ENCODE results near the gene GPR4. TPM values are rescaled to one million over a fixed set of nuclear protein-coding genes. Genes with fewer than 3 reads are reported as not detected.
A peak's percentile ranks its signal among the peaks of the same experiment; 100 is the strongest.

The GPR4 gene
- total and polyA plus RNA-seq, 2 experiments from 2014 or later: 0.10 TPM; not detected in 1

- Histone ChIP-seq H3K4me3 (peak within 1 kb of the TSS; percentile 58), H3K36me3 (replicated peaks; ENCODE audit: insufficient read depth, low read depth) (no peaks in the 10 kb centered on the region), H3K27me3 (no peaks in the 10 kb centered on the region), H3K9me3 (ENCODE audit: low read depth) (no peaks in the 10 kb centered on the region), H3K4me2 (peak within 1 kb of the TSS; percentile 86), H3K4me1 (ENCODE audit: insufficient read depth) (peaks cover 9% of the 10 kb centered on the region), H3K79me2 (peaks cover 36% of the 10 kb centered on the region), H3K9me2 (replicated peaks; ENCODE audit: insufficient read depth) (no peaks in the 10 kb centered on the region), H4K20me1 (ENCODE audit: insufficient read depth, poor library complexity, severe bottlenecking) (no peaks in the 10 kb centered on the region), H2AFZ (peak within 1 kb of the TSS; percentile 60), H3K27ac (peak within 1 kb of the TSS; percentile 96)
- DNase-seq (ENCODE audit: low spot score): peak; percentile 100
- WGBS (ENCODE audit: low lambda C conversion rate, missing lambda C conversion rate): under 1% methylated on average over 55 of the region's 63 CpGs
- TF ChIP-seq CTCF (IDR thresholded peaks at IDR 0.05; ENCODE audit: poor library complexity) (peak; percentile 36), EZH2phosphoT487 (IDR thresholded peaks at IDR 0.05; ENCODE audit: low read depth, severe bottlenecking, unreplicated experiment) (no peak)
Observed at GRCh38 chr19:45584332-45585157, 17.5 kb downstream of the GPR4 start, which contains the start of gene OPA3. Gene OPA3 (minus strand): TSS chr19:45584802. CDS start chr19:45584764, 38 bp downstream.

GRCh38 chr19:45581576-45581975 is 20.4 kb downstream of the GPR4 start:
- DNase-seq (ENCODE audit: low spot score): no peak
- 89% methylated on average over 7 of the region's 7 CpGs for WGBS (ENCODE audit: low lambda C conversion rate, missing lambda C conversion rate)
- Histone ChIP-seq H3K9me2 (replicated peaks; ENCODE audit: insufficient read depth) (no peaks in the 10 kb centered on the region), H3K4me3 (no peak overlapping the region), H3K36me3 (replicated peaks; ENCODE audit: insufficient read depth, low read depth) (no peaks in the 10 kb centered on the region), H3K27ac (no peak overlapping the region), H2AFZ (no peak overlapping the region), H3K9me3 (ENCODE audit: low read depth) (no peaks in the 10 kb centered on the region), H3K4me1 (ENCODE audit: insufficient read depth) (peaks cover 22% of the 10 kb centered on the region), H3K27me3 (no peaks in the 10 kb centered on the region), H3K4me2 (no peak overlapping the region), H3K79me2 (peaks cover 45% of the 10 kb centered on the region), H4K20me1 (ENCODE audit: insufficient read depth, poor library complexity, severe bottlenecking) (no peaks in the 10 kb centered on the region)
- TF ChIP-seq EZH2phosphoT487 (IDR thresholded peaks at IDR 0.05; ENCODE audit: low read depth, severe bottlenecking, unreplicated experiment) (no peak), EZH2 (IDR thresholded peaks at IDR 0.05; ENCODE audit: borderline replicate concordance) (no peak), CTCF (IDR thresholded peaks at IDR 0.05; ENCODE audit: poor library complexity) (no peak)

GRCh38 chr19:45578861-45579260 is 23.2 kb downstream of the GPR4 start:
- TF ChIP-seq CTCF (IDR thresholded peaks at IDR 0.05; ENCODE audit: poor library complexity): no peak
- no peak for TF ChIP-seq EZH2phosphoT487 (IDR thresholded peaks at IDR 0.05; ENCODE audit: low read depth, severe bottlenecking, unreplicated experiment)
- TF ChIP-seq EZH2 (IDR thresholded peaks at IDR 0.05; ENCODE audit: borderline replicate concordance): no peak
- Histone ChIP-seq H3K27ac (peak overlapping the region; percentile 31), H3K79me2 (peaks cover 65% of the 10 kb centered on the region), H3K9me3 (ENCODE audit: low read depth) (no peaks in the 10 kb centered on the region), H3K4me2 (no peak overlapping the region), H3K36me3 (replicated peaks; ENCODE audit: insufficient read depth, low read depth) (no peaks in the 10 kb centered on the region), H3K4me1 (ENCODE audit: insufficient read depth) (peaks cover 28% of the 10 kb centered on the region), H3K27me3 (no peaks in the 10 kb centered on the region), H2AFZ (no peak overlapping the region), H3K4me3 (no peak overlapping the region), H3K9me2 (replicated peaks; ENCODE audit: insufficient read depth) (no peaks in the 10 kb centered on the region), H4K20me1 (ENCODE audit: insufficient read depth, poor library complexity, severe bottlenecking) (no peaks in the 10 kb centered on the region)
- 93% methylated on average over 5 of the region's 5 CpGs for WGBS (ENCODE audit: low lambda C conversion rate, missing lambda C conversion rate)
- no peak for DNase-seq (ENCODE audit: low spot score)

All from hepatocyte (in vitro differentiated cells).